Measurements from ENCODE around the gene RIN2.
"Not testable (repeated sequence)": the region's sequence is repeated elsewhere in the genome, so short reads cannot be mapped to it uniquely, and the experiment has no call there.

RIN2 gene

DNA sequence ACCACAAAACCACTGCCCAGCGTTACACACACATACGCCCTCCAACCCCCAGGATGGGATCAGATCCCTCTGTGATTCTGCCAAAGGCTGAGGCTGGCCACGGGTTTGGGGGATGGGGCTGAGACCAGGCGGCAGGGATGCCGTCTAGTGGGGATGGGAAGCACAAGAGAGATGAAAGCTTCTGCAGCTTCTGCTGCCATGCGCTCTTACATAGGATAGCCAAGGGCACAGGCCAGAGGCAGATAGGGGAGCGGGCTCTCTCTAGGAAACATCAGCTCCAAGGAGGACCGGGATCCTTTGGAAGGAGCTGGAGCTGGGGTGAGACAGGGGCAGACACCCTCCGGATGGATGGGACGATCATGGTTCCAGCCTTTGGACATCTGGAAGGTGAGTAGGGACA, 18.7 kb upstream of the RIN2 start:
- no peak for DNase-seq (ENCODE audit: low read depth)

- no peak for DNase-seq (ENCODE audit: low read depth)
Observed at GRCh38 chr20:19740512-19740911, 17.5 kb upstream of the RIN2 start.

DNA sequence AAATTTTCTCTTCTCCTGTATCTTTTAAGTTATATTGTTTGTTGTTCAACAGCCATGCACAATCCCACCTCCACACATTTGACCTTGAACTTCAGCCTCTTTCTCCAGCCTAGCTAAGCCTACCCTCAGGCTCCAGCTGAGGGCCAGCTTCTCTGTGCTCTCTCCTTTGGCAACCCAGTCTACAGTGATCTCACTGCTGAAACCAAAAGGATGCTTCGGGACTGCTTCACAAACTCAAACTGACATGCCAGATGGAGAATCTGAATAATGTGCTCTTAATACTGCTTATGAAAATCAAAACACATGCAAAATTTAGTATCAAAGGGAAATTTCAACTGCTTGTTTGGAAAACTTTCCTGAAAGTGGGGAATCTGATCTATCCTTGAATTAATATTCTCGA, 16.1 kb upstream of the RIN2 start:
- DNase-seq (ENCODE audit: low read depth) = no peak

DNA sequence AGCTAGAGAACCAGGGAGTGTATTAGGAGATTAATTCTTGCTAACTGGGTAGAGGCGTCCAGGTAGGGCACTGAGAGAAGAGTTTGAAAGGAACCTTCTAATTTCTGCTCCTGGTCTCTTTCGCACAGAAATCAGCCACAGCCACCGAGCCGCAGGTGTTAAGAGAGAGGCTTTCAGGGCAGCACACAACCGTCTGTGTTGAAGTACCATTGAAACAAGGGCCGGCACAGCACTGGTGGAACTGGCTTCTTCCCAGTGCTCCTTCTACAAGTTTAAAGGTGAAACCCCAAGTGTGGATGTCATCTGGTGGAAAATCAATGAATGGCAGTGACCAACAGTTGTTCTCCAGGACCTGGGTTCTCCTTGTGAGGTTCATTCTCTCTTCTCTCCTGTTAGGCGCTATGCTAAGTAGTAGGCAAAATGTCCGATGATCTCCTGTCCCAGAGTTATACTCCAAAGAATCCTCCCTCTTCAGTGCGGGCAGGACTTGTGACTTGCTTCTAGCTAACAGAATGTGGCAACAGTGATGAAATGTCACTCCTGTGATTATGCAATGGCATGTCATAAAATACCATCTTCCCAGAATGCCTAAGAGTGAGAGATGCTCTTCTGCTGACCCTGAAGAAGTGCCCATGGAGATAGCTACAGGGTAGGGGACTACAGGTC, 15.0 kb upstream of the RIN2 start:
- DNase-seq (ENCODE audit: low read depth) = no peak

DNA sequence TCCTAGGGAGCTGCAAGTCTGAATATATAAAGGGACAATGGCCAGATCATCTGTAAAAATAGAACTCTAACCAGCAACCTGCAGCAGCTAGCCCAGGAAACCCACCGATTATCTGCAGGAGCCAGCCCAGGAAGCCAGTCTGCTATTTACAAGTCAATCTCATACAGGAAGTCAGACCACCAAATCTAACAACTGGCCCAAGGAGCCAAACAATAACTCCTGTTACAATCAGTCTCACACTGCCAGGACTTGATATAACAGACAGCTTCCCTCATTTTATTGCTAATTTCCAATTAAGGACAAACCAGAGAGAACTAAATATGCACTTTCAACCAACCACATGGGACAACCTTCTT, 14.4 kb upstream of the RIN2 start:
- DNase-seq (ENCODE audit: low read depth) = no peak

GRCh38 chr20:19745106-19745505, 13.0 kb upstream of the RIN2 start:
- DNase-seq (ENCODE audit: low read depth) = no peak

DNA sequence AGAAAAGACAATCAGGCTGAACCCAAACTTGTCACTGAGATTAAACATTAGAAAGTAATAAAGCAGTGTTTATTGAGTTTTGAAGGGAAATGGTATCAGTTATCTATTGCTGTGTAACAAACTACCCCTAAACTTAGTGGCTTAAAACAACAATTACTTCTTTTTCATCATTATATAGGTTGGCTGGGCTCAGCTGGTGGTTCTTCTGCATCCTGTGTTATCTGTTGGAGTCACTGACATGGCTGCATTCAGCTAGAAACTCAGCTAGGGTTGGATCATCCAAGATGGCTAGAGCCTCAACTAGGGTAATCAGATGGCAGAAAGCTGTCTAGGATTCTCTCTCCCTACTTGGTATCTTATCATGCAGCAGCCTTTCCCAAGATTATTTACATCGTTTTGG, 12.5 kb upstream of the RIN2 start:
- DNase-seq (ENCODE audit: low read depth) = no peak

DNA sequence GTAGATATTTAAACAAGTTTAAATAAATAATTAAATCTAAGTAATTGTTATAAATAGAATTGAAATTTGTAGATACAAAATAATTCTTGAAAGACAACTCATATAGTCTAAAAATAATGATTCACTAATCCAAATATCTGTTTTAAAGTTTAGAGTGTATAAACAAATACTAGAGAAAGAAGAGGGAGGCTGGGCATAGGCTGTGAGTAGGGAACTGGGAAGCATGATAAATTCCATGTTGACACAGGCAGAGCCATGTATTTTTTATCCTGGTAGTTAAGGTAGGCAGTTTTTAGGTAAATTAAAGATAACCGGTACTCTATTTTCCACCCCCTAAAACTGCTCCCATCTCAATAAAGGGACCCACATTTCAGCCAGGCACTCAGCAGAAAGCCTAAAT, 11.7 kb upstream of the RIN2 start:
- DNase-seq (ENCODE audit: low read depth) = no peak

- no peak for DNase-seq (ENCODE audit: low read depth)
Observed at GRCh38 chr20:19747903-19748302, 10.2 kb upstream of the RIN2 start.

DNA sequence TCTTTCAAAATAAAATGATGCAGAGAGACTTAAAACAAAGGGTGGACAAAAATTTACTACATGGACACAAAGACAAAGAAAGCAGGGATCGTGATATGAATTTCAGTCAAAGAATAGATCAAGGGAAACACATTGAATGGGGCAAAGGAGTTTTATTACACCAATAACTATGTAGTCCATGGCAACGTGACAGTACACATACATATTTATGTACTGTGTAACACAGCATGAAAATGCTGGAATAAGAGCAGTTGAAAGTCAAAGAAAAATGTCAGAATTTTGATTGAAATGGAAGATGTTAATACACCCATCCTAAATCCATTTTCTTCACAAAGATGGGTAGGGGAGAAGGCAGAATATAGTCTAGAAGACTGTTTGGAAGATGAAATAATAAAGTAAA, 9.4 kb upstream of the RIN2 start:
- no peak for DNase-seq (ENCODE audit: low read depth)

DNA sequence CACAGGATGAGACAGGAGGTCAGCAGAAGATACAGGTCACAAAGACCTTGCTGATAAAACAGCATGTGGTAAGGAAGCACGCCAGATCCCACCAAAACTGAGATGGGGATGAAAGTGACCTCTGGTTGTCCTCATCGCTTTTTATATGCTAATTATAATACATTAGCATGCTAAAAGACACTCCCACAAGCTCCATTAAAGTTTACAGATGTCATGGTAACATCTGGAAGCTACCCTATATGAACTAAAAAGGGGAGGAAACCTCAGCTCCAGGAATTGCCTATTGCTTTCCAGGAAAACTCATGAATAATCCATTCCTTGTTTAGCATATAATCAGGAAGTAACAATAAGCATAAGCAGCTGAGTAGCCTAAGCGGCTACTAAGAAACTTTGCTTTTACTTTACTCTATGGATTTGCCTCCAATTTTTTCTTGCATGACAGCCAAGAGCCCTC, 8.4 kb upstream of the RIN2 start:
- DNase-seq (ENCODE audit: low read depth) = no peak

DNA sequence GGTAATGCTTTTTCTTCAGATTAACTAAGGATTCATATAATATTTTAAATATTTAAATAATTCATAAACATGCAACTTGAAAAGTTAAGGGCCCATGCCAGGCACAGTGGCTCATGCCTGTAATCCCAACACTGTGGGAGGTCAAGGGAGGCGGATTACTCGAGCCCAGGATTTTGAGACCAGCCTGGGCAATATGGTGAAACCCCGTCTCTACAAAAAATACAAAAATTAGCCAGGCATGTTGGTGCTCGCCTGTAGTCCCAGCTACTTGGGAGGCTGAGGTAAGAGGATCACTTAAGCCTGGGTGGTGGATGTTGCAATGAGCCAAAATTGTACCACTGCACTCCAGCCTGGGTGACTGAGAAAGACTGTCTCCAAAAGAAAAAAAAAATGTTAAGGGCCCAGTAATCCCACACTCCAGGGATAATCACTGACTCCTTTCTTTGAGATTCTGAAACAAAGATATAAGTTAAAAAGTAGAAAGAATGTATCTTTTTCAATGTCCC, 7.9 kb upstream of the RIN2 start:
- no peak for DNase-seq (ENCODE audit: low read depth)

DNA sequence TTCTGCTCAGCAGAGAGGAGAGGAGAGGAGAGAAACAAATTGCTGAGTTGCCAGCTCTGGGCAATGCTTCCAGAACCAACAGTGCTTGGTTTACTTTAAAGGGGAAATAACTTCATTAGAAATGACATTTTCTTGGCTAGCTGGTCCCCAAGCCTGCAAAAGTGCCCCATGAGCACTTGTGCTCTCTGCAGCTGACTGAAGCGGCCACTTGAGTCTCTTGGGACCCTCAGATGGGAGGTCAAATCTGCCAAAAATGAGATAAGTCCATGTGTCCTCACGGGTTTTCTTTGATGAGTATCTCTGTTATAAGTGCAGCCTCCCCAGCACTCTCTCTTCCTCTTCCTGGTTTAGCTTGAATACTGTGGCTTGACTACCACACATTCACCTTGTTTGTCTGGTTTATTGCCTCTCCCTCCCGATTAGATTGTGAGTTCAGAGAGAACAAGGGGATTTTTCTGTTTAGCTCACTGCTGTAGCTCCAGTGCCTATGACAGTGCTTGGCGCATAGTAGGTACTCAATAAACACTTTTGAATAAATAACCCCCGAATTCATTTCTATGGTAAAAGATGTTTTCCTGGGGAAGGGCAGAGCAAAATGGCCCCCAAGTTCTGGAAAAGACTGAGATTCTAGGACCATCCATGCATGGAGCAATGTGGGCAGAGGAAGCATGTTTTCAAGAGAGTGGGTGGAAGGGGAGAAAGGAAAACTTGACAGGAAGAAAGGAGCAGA, 7.0 kb upstream of the RIN2 start:
- DNase-seq (ENCODE audit: low read depth) = no peak

DNA sequence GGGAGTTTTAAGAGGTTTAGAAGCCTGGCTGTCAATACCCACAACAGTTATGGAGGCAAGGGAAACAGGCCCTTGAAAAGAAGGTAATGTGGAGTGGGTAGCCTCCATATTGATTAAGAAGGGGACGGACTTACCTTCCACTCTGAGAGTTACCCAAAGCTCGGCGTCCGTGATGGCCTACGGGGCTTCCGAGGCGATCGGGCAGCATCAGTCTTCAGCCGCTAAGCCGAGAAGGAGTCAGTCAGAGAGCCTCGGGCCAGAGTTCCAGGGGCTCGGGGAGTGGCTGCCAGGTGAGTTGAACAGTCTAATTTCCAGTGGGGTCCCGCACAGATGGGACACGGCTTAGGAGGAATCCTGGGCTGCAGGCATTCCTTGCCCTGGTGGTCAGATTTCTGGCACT, 3.9 kb upstream of the RIN2 start:
- not testable (repeated sequence) for DNase-seq (ENCODE audit: low read depth)

GRCh38 chr20:19756761-19757486, 1.1 kb upstream of the RIN2 start:
- DNase-seq (ENCODE audit: low read depth) = no peak

DNA sequence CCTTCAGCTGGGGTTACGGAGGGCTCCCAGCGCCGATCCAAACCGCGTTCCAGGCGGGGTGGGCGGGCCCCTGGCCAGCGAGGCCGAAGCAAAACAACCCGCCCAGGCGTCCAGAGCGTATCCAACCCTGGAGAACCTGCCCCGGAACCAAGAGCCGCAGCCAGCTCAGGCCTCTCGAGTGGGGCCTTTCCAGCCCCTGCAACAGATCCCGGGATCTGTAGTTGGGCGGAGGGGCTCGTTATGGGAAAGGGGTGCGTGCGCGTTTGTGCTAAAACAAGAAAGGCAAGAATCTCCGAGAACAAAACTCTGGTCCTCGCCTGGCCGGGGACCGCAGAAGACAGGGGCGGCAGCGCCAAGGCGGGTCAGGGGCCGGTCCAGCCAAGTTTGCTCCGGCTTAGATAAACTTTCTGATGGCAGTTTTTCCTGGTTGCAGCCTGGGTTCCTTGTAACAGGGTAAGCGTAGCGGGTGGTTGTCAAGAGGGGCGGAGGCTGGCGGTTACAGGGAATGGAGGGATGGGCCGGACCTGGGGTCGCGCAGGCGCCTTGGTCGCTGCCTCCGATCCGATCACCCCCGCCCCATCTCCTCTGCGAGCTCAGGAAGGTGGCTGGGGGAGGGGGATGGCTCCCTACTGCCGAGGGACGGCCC, 448 bp upstream of the RIN2 start:
- no peak for DNase-seq (ENCODE audit: low read depth)

DNA sequence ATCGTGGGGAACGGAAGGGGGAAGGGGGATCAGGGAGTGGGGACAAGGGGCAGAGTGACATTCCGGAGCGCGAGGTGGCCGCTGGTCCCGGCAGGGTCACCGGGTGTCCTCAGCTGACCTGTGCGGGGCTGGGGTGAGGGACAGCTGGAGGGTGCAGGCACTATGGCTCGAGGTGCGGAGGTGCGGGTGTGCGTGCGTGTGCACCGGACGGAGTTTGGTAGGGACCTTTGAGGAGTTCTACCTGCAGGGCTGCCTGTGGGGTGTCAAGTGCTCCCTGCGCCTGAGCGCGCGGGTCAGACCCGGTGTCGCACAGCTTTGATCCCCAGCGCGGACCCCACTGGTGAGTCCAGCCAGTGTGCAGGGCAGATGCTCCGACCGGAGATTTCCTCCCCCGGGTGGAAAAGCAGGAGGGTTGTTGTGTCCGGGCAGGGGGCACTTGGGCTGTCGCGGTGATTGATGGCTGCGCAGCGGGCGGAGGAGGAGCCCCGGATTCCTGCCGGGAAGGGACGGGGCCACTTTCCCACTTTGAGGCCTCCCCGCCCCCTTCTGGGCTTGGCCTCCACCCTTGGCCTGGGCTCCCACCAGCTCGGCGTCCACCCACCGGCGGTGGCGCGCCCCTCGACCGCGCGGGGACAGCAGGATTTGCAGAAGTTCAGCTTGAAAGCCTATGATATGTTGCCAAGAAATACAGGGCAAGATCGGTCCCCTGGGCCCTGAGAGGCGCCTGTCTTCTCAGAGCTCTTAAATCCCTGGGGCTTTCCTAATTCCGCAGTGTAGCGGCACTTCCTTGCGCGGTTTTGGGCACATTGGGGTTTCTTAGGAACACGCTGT, 658 bp downstream of the RIN2 start:
- no peak for DNase-seq (ENCODE audit: low read depth)

DNA sequence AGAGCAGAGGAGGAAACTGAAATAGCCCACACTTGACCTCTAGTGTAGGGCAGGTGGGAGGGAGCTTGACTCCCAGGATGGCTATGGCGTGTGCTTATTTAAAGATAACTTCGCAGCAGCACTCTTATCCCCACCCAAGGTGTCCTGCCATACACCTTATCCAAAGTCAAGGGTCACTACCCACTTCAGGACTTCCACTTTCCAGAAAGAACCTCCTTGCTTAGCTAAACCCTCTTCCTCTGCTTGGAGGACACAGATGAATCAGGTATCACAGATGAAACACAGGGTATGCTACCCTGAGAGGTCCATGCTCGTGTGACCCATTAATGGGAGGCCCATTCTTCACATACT, 2.3 kb downstream of the RIN2 start:
- no peak for DNase-seq (ENCODE audit: low read depth)

GRCh38 chr20:19761326-19761725, 3.3 kb downstream of the RIN2 start:
- DNase-seq (ENCODE audit: low read depth) = no peak

DNA sequence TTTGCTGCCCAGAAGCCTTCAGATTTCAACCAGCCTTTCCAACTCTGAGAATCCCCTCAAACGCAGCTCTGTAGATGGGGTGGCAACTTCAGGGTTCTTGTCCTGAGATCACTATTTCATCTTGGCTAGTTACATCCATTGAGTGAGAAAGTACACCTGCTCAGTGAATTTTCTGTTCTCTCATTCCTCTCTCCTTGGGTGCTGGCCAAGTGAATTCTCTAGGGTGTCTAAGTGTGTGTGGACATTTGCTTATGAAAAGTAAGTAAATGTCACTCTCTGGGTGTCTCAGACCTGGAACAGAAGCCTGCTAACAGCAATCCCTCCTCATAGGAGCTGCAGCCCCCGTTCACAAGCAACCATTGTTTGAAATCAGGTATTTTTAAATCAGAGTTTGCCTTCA, 3.8 kb downstream of the RIN2 start:
- no peak for DNase-seq (ENCODE audit: low read depth)

DNA sequence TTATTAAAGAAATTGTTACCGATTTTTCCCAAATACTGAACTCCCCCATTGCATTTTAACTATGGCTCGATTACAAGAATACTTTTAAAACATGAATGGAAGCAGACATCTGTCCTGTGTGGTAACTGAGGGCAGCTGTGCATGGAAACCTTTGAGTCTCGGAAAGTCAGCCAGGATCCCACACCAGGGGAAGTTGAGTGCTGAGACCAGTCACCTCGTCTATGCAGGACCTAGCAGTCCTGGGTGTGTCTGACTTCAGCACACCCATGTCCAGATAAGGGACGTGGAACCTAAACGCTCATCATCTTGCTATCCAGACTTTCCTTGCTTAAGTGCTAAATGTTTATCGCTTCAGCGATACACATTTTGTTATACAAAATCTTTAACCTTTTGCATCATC, 6.1 kb downstream of the RIN2 start:
- DNase-seq (ENCODE audit: low read depth) = no peak

DNA sequence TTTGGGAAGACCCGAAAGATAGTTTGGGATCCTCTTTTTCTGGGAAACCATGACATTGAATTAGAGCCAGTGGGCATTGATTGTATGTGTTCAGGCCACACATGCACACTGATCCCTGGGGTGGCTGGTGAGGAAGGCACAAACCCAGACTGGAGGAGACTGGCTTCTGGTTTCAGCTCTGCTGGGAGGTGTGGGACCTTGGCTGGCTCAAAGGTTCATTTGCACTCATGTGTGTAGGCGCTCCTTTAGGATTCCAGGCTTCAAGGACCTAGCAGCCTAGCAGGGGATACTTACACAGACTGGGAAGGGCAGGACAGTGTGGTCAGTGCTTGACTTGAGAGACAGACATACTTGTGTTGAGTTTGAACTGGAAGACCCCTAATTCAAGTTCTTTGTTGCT, 7.2 kb downstream of the RIN2 start:
- no peak for DNase-seq (ENCODE audit: low read depth)
